Type B pancreatic cell (in vitro differentiated cells): Measurements from ENCODE around the gene VSIG2. TPM values are rescaled to one million over a fixed set of nuclear protein-coding genes. Genes with fewer than 3 reads are reported as not detected.
"Not testable (repeated sequence)": the region's sequence is repeated elsewhere in the genome, so short reads cannot be mapped to it uniquely, and the experiment has no call there.

Source experiments
- DNase-seq: peaks from one replicate; pipeline ENCODE4 v3.0.0; 2021; ENCODE audit warnings: mixed read lengths; ENCODE audit not compliant: unreplicated experiment; ENCODE audit errors: extremely low spot score
- H3K27ac Mint-ChIP-seq: 2 replicates; pipeline ENCODE4 v1.8.0; 2021; ENCODE audit warnings: mild to moderate bottlenecking, mixed read lengths
- H3K27me3 Mint-ChIP-seq: 2 replicates; pipeline ENCODE4 v1.8.0; 2021; ENCODE audit warnings: mixed read lengths
- H3K36me3 Mint-ChIP-seq: 2 replicates; pipeline ENCODE4 v1.8.0; 2021; ENCODE audit warnings: mixed read lengths
- H3K4me1 Mint-ChIP-seq: one replicate; pipeline ENCODE4 v1.8.0; 2021; ENCODE audit warnings: mixed read lengths; ENCODE audit not compliant: unreplicated experiment
- H3K4me3 Mint-ChIP-seq: 2 replicates; pipeline ENCODE4 v1.8.0; 2021; ENCODE audit warnings: mild to moderate bottlenecking, mixed read lengths
- H3K9me3 Mint-ChIP-seq: 2 replicates; pipeline ENCODE4 v1.8.0; 2021; ENCODE audit warnings: mixed read lengths
- total RNA-seq: library from RNA; stranded (reverse); gene quantifications from 2 replicates; pipeline ENCODE4 v1.2.1, GENCODE V29; 2021; ENCODE audit warnings: low replicate concordance
- TF ChIP-seq, protein P1 (sequence below): fragments of 200-600 bp; sonication (generic); conservative IDR thresholded peaks from 2 replicates; pipeline ENCODE4 v1.5.0; 2021; ENCODE audit warnings: antibody characterized with exemption, mild to moderate bottlenecking

Gene VSIG2
- total RNA-seq, 1 donor from 2014 or later: 14.8 TPM

DNA sequence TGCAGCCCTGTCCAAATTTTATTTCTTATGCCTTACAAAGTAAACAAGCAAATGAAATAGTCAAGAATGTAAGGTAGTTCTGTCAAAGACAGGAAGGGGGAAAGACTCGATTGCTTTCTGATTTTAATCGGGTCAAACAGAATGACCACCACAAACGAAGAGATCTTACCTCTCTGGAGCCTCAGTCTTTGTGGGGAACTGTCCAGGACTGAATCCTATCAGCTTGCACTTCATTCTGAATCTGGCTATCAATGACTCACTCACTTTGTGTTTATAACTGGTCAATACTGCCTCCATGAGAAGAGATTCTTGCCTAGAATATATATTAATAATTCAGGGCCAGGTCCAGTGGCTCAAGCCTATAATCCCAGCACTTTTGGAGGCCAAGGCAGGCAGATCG is 30.9 kb upstream of the VSIG2 start:
- Mint-ChIP-seq H3K27ac (no peak overlapping the region), H3K9me3 (no peaks in the 10 kb centered on the region)
- TF ChIP-seq, protein P1, sequence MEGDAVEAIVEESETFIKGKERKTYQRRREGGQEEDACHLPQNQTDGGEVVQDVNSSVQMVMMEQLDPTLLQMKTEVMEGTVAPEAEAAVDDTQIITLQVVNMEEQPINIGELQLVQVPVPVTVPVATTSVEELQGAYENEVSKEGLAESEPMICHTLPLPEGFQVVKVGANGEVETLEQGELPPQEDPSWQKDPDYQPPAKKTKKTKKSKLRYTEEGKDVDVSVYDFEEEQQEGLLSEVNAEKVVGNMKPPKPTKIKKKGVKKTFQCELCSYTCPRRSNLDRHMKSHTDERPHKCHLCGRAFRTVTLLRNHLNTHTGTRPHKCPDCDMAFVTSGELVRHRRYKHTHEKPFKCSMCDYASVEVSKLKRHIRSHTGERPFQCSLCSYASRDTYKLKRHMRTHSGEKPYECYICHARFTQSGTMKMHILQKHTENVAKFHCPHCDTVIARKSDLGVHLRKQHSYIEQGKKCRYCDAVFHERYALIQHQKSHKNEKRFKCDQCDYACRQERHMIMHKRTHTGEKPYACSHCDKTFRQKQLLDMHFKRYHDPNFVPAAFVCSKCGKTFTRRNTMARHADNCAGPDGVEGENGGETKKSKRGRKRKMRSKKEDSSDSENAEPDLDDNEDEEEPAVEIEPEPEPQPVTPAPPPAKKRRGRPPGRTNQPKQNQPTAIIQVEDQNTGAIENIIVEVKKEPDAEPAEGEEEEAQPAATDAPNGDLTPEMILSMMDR: no peak

DNA sequence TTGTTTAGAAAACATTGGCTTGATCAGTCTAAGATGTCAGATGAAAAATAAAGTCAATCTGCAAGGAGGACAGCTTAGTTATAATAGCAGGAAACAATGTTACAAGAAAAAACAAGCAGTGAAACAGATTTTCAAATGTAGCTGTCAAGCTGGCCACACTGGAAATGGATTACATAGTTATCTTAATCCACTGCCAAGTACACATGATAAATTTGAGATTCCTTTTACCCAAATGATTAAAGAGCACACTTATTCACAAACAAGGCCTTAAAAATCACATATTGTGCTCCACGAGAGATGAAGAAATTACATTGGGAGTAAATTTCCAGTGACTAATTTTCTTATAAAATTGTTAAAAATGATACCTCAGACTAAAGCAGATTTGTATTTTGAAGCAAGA is 27.5 kb upstream of the VSIG2 start:
- Mint-ChIP-seq H3K9me3 (no peaks in the 10 kb centered on the region), H3K4me3 (no peak overlapping the region), H3K36me3 (peaks cover 26% of the 10 kb centered on the region), H3K4me1 (peaks cover 3% of the 10 kb centered on the region), H3K27ac (no peak overlapping the region), H3K27me3 (no peaks in the 10 kb centered on the region)
- TF ChIP-seq, protein P1: no peak
- no peak for DNase-seq

More for the DNA sequence above, 30.9 kb upstream of the VSIG2 start:
- Mint-ChIP-seq H3K27me3 (no peaks in the 10 kb centered on the region), H3K36me3 (peaks cover 7% of the 10 kb centered on the region), H3K4me1 (peaks cover 3% of the 10 kb centered on the region), H3K4me3 (no peak overlapping the region)
- no peak for DNase-seq

DNA sequence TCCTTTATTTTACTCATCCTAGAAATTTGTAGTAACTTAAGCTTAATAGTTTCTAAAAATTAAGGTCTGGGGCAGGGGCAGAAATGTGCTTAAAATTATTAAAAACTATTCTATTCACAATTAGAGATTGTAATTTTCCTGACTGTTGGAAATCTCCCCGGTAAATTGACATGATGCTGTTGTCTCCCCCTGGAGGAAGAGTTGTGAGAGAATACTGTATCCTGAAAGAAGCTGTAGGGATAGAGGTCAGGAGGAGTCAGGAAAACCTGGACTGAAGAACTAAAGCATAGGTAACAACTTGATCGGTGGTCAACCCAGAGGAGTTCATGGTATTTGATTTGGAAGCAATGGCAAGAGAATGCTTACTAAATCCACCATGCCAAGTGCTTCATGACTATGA is 26.2 kb upstream of the VSIG2 start:
- H3K27me3 Mint-ChIP-seq: no peaks in the 10 kb centered on the region
- TF ChIP-seq, protein P1: peak; percentile 46
- no peaks in the 10 kb centered on the region for H3K9me3 Mint-ChIP-seq
- no peak for DNase-seq
- peaks cover 3% of the 10 kb centered on the region for H3K4me1 Mint-ChIP-seq
- no peak overlapping the region for H3K27ac Mint-ChIP-seq
- H3K36me3 Mint-ChIP-seq: peaks cover 26% of the 10 kb centered on the region
- H3K4me3 Mint-ChIP-seq: no peak overlapping the region

DNA sequence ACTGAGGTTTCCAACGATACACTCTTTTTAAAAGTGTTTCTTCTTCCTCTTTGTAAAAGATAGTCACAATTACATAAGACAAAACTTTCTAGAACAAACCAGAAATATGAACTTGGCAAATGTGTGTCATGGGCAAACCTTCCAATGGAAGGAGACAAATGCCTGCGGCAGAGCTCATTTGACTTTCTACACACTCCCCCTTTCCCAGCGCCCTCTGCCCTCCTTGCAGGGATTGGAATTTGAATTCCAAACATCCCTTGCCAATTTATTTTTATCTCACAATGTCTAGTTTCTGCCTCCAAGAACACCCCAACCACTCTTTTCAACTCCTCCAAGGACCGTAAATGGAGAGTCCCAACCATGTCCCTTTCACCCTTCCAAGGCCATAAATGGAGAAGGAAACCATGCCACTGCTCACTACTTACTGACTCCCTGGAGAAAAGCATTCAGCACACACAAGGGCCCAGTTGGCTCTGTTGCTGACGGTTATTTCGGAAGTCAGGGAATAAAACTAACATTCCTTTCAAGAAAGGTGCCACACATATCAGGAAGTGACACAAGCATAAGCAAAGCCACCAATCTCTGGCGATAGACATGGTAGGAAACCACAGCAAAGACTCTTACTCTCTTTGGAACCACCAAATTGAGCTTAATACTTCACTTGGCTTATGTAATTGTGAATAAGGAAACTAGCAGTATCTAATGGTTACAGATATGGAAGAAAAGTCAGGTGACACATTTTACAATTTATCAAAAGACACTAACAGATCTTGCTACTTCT is 25.0 kb upstream of the VSIG2 start:
- H3K27ac Mint-ChIP-seq: no peak overlapping the region
- H3K4me1 Mint-ChIP-seq: peaks cover 3% of the 10 kb centered on the region
- no peaks in the 10 kb centered on the region for H3K27me3 Mint-ChIP-seq
- no peaks in the 10 kb centered on the region for H3K9me3 Mint-ChIP-seq
- no peak for DNase-seq
- TF ChIP-seq, protein P1: no peak
- no peak overlapping the region for H3K4me3 Mint-ChIP-seq
- H3K36me3 Mint-ChIP-seq: peaks cover 27% of the 10 kb centered on the region

GRCh38 chr11:124770959-124771358 is 18.9 kb upstream of the VSIG2 start:
- H3K4me1 Mint-ChIP-seq: not testable (repeated sequence)

More at GRCh38 chr11:124770959-124771358, 18.9 kb upstream of the VSIG2 start:
- H3K4me3 Mint-ChIP-seq, H3K27ac Mint-ChIP-seq, DNase-seq, H3K27me3 Mint-ChIP-seq, H3K9me3 Mint-ChIP-seq: not testable (repeated sequence)
- peaks cover 27% of the 10 kb centered on the region for H3K36me3 Mint-ChIP-seq
